Esophagus muscularis mucosa (tissue), 4 donors: ENCODE data around the gene GCK. TPM values are rescaled to one million over a fixed set of nuclear protein-coding genes. Genes with fewer than 3 reads are reported as not detected.

Experiments used
- DNase-seq: peaks from one replicate; pipeline ENCODE4 v3.0.0-alpha.2; 2017; ENCODE audit errors: extremely low spot score
- H3K27ac ChIP-seq, 4 donors: fragments of 200-600 bp; sonication (generic); replicated peaks in 1 of 4; 1 replicate in 3 of 4; 2 replicates in 1 of 4; pipeline ENCODE4 v1.5.1; 2016 to 2019; ENCODE audit warnings: mild to moderate bottlenecking in 1 of 4
- H3K27me3 ChIP-seq, 4 donors: fragments of 200-600 bp; sonication (generic); one replicate each; pipeline versions ENCODE4 v1.5.1 to v1.6.0; 2016 to 2019
- H3K36me3 ChIP-seq, 4 donors: fragments of 200-600 bp; sonication (generic); one replicate each; pipeline ENCODE4 v1.5.1; 2016 to 2019
- H3K4me1 ChIP-seq, 4 donors: fragments of 200-600 bp; sonication (generic); one replicate each; pipeline ENCODE4 v1.5.1; 2016 to 2019
- H3K4me3 ChIP-seq, 4 donors: fragments of 200-600 bp; sonication (generic); 1 replicate in 2 of 4; 2 replicates in 2 of 4; pipeline ENCODE4 v1.5.1; 2016 to 2019; ENCODE audit warnings: mild to moderate bottlenecking in 4 of 4, moderate library complexity in 1 of 4
- H3K9me3 ChIP-seq, 4 donors: fragments of 200-600 bp; sonication (generic); 1 replicate in 3 of 4; 2 replicates in 1 of 4; pipeline ENCODE4 v1.5.1; 2016 to 2019
- EP300 ChIP-seq: sonication (generic); formaldehyde crosslinking; IDR thresholded peaks from one replicate; pipeline ENCODE4 v1.6.1; 2017; ENCODE audit warnings: antibody characterized with exemption
- POLR2A ChIP-seq: fragments of 450-650 bp; IDR thresholded peaks from one replicate; pipeline ENCODE4 v1.6.1; 2017; ENCODE audit warnings: antibody characterized with exemption, moderate library complexity, mild to moderate bottlenecking, low read depth
- POLR2AphosphoS5 ChIP-seq, 2 donors: sonication (generic); formaldehyde crosslinking; IDR thresholded peaks; one replicate each; pipeline ENCODE4 v1.6.1; 2017; ENCODE audit warnings: antibody characterized with exemption in 2 of 2
- WGBS: methylation state at CpG from one replicate; pipeline ENCODE4 v1.1.5; 2018; 5-methylcytosine and 5-hydroxymethylcytosine counted together
- intact Hi-C: fragments of 100-400 bp; cut with DNase I; formaldehyde crosslinking; loops from one replicate; pipeline ENCODE4 v1.15.1; 2023
- total RNA-seq, 4 donors: library from RNA; depleted of rRNA; stranded (reverse); fragments of >200 nt; gene quantifications; one replicate each; pipeline versions ENCODE4 v1.1.0 to v1.2.1, GENCODE V29; 2016
- TF ChIP-seq, protein P1 (sequence below), 3 experiments: fragments of 200-600 bp in 2 of 3; fragments of 450-650 bp in 1 of 3; sonication (generic) in 2 of 3; IDR thresholded peaks; one replicate each; pipeline ENCODE4 v1.5.1; 2017 to 2019; ENCODE audit warnings: antibody characterized with exemption in 3 of 3, mild to moderate bottlenecking in 2 of 3, moderate library complexity in 1 of 3

GCK gene
- total RNA-seq, 4 donors from 2014 or later: 0.75 to 2.8 (median 1.2) TPM

DNA sequence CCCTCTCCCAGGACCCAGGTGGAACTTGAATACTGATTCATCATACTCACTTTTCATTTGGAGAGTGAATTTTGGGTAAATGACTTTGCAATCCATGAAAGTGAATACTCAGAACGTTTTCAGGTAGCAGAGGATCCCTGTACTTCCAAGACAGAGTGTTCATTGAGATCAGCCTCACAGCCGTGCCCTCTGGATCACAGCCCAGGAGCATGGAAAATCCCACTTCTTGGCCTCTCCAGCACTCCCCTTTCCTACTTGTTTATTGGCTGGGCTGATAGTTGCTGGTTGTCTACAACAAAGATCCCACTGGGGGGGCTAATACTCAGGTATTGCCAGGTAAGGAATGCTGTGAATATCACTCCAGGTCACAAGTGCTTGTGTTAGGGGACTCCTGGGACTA lies 5.9 kb downstream of the GCK start:
- H3K9me3 ChIP-seq: peaks cover 0 to 9% (median 3%) of the 10 kb centered on the region in 4 donors
- H3K4me3 ChIP-seq: no peak overlapping the region
- H3K4me1 ChIP-seq: no peaks in the 10 kb centered on the region
- H3K27ac ChIP-seq: no peak overlapping the region
- no peaks in the 10 kb centered on the region for H3K27me3 ChIP-seq
- intact Hi-C loops: no loop called here
- TF ChIP-seq, protein P1, sequence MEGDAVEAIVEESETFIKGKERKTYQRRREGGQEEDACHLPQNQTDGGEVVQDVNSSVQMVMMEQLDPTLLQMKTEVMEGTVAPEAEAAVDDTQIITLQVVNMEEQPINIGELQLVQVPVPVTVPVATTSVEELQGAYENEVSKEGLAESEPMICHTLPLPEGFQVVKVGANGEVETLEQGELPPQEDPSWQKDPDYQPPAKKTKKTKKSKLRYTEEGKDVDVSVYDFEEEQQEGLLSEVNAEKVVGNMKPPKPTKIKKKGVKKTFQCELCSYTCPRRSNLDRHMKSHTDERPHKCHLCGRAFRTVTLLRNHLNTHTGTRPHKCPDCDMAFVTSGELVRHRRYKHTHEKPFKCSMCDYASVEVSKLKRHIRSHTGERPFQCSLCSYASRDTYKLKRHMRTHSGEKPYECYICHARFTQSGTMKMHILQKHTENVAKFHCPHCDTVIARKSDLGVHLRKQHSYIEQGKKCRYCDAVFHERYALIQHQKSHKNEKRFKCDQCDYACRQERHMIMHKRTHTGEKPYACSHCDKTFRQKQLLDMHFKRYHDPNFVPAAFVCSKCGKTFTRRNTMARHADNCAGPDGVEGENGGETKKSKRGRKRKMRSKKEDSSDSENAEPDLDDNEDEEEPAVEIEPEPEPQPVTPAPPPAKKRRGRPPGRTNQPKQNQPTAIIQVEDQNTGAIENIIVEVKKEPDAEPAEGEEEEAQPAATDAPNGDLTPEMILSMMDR (IDR thresholded peaks at IDR 0.05): no peak
- H3K36me3 ChIP-seq: no peaks in the 10 kb centered on the region
- no peak for DNase-seq
- WGBS: 24% methylated on average over 2 of the region's 2 CpGs

DNA sequence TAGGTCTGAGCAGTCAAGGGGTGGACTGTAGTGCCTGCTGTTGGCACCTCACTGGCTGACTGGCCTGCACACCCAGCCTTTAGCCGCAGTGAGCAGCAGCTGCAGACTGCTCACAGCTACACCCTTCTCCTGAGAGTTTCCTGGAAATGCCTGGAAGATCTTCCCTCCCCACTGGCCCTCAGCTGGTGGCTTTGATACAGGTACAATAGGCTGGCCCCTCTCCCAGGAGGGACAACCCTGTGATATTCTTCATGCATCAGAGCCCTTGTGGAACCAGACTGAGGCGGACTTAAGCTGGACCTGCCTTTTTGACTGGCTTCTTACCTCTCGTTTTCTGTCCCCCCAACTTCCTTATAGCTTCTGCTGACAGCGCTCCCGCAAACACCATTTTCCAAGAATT lies 6.4 kb downstream of the GCK start:
- Histone ChIP-seq H3K4me3 (no peak overlapping the region), H3K4me1 (no peaks in the 10 kb centered on the region), H3K27ac (no peak overlapping the region), H3K27me3 (peaks cover 0 to 5% (median 0%) of the 10 kb centered on the region in 4 donors), H3K36me3 (no peaks in the 10 kb centered on the region), H3K9me3 (peaks cover 0 to 9% (median 3%) of the 10 kb centered on the region in 4 donors)
- no peak for DNase-seq
- intact Hi-C loops: no loop called here
- 82% methylated on average over 5 of the region's 5 CpGs for WGBS
- TF ChIP-seq POLR2A: no peak
- no peak for TF ChIP-seq POLR2AphosphoS5 (IDR thresholded peaks at IDR 0.05)
- no peak for TF ChIP-seq EP300
- TF ChIP-seq, protein P1 (IDR thresholded peaks at IDR 0.05): no peak

DNA sequence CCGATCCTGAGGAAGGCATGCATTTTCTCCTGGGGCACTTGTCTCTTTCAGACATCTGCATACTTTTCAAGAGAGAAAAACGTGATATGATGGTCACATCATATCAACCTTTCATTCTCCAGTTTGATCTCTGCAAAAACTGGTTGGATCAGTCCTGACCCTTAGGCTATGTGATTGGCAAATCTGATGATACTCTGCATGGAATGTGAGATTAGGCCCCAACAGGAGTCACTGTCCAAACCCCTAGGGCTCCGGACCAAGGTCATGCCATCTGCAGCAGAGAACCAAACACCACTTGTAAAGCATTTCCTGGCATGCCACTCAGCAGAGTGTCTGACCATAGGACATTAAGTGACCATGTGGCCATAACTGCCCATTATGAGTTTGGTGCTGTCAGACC lies 8.6 kb downstream of the GCK start:
- H3K27me3 ChIP-seq: peaks cover 0 to 20% (median 0%) of the 10 kb centered on the region in 4 donors
- no peaks in the 10 kb centered on the region for H3K4me1 ChIP-seq
- peaks cover 0 to 9% (median 3%) of the 10 kb centered on the region in 4 donors for H3K9me3 ChIP-seq
- no peak for DNase-seq
- TF ChIP-seq EP300: no peak
- TF ChIP-seq, protein P1 (IDR thresholded peaks at IDR 0.05): no peak
- TF ChIP-seq POLR2A: no peak
- intact Hi-C loops: no loop called here
- H3K36me3 ChIP-seq: no peaks in the 10 kb centered on the region
- no peak overlapping the region for H3K4me3 ChIP-seq
- no peak overlapping the region for H3K27ac ChIP-seq
- WGBS: 68% methylated on average over 3 of the region's 3 CpGs

DNA sequence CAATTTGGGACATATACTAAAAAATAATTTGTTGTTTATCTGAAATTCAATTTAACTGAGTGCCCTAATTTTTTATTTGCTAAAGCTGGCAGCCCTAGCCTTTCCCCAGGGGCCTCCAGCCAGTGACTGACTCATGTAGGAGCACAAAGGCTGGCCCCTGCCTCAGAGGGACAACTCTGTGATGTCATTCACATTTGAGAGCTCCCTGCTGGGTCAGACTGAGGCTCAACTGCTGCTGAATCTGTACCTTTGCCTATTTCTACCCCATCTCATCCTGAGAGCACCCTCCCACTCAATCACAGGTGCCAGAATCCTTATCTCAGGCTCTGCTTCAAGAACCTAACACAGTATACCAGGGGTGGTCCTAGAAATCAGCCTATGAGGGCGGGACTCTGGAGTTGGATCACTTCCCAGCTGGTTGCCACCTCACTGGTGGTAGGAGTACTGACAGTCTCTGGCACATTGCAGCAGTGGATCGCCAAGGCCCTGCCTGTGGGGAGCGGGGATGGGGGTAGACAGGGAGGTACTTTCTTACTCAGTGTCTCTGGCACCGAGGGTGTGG lies 11.6 kb downstream of the GCK start:
- no peaks in the 10 kb centered on the region for H3K4me1 ChIP-seq
- no peak overlapping the region for H3K27ac ChIP-seq
- TF ChIP-seq, protein P1 (IDR thresholded peaks at IDR 0.05): no peak
- TF ChIP-seq POLR2A (no peak), EP300 (no peak), POLR2AphosphoS5 (IDR thresholded peaks at IDR 0.05) (no peak)
- H3K27me3 ChIP-seq: peaks cover 0 to 20% (median 0%) of the 10 kb centered on the region in 4 donors
- intact Hi-C loops: no loop called here
- no peak overlapping the region for H3K4me3 ChIP-seq
- no peak for DNase-seq
- WGBS: 85% methylated on average over 4 of the region's 4 CpGs
- peaks cover 0 to 4% (median 1%) of the 10 kb centered on the region in 4 donors for H3K9me3 ChIP-seq
- no peaks in the 10 kb centered on the region for H3K36me3 ChIP-seq

DNA sequence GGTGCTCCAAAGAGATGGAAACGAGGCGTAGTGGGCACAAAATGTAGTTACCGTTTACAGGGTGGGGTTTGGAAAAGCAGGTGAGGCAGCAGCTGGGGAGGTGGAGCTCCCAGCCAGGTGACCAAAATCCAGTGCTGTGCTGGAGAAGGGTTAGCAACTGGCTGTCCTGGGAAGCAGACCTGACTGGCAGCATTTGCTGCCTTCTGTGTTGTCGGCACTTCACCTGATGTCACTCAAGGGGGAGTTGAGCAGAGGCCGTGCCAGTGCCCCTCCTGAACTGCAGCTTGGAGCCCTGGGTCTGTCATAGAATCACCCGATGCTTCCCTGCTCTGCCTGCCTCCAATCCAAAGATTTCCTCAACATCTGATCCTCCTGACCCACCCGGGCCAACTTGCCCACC lies 12.8 kb downstream of the GCK start:
- Histone ChIP-seq H3K4me1 (no peaks in the 10 kb centered on the region), H3K36me3 (no peaks in the 10 kb centered on the region), H3K4me3 (no peak overlapping the region), H3K27ac (no peak overlapping the region), H3K9me3 (no peaks in the 10 kb centered on the region), H3K27me3 (peaks cover 0 to 20% (median 0%) of the 10 kb centered on the region in 4 donors)
- 76% methylated on average over 7 of the region's 7 CpGs for WGBS
- intact Hi-C loops: no loop called here
- TF ChIP-seq EP300 (no peak), POLR2A (no peak), POLR2AphosphoS5 (IDR thresholded peaks at IDR 0.05) (no peak)
- TF ChIP-seq, protein P1 (IDR thresholded peaks at IDR 0.05): no peak
- no peak for DNase-seq
